Measurements from ENCODE around the gene POLR2C.
"Not testable (repeated sequence)": the region's sequence is repeated elsewhere in the genome, so short reads cannot be mapped to it uniquely, and the experiment has no call there.

Gene POLR2C

DNA sequence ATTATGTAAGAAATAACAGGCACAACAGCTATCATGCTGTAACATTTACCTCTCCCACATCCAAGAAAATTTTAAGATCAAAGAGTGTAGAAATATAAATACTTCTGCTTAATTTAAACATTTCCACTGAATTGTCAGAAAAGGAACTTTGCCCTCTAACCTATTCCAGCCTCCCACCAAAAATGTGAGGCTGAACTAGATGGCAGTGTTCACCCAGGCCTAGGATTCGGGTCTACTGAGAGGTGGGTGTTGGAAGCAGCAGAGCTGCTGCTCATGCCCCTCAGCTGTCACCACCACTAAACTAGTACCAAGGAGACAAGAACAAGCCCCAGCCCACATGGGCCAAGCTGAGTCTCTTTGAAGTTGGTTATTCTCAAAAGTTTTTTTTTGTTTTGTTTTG is 26.6 kb upstream of the POLR2C start:
- H3K36me3 Mint-ChIP-seq (ENCODE audit: low read depth): peaks cover 97% of the 10 kb centered on the region
- no peak for DNase-seq
- H3K4me3 Mint-ChIP-seq: no peak overlapping the region
- H3K27ac Mint-ChIP-seq: no peak overlapping the region
- no peaks in the 10 kb centered on the region for H3K27me3 Mint-ChIP-seq
- H3K4me1 Mint-ChIP-seq (ENCODE audit: low read depth): peaks cover 30% of the 10 kb centered on the region
- H3K9me3 Mint-ChIP-seq: peaks cover 9% of the 10 kb centered on the region

DNA sequence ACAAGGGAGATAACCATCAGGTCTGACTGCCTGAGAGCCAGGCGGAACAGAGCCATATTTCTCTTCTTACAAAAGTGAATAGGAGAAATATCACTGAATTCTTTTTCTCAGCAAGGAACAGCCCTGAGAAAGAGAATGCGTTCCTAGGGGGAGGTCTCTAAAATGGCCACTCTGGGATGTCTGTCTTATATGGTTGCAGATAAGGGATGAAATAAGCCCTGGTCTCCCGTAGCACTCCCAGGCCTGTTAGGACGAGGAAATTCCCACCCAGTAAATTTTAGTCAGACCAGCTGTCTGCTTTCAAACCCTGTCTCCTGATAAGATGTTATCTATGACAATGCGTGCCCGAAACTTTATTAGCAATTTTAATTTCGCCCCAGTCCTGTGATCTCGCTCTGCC is 22.5 kb upstream of the POLR2C start:
- Mint-ChIP-seq H3K9me3 (peaks cover 12% of the 10 kb centered on the region), H3K4me1 (ENCODE audit: low read depth) (peaks cover 28% of the 10 kb centered on the region), H3K36me3 (ENCODE audit: low read depth) (peaks cover 92% of the 10 kb centered on the region)
- not testable (repeated sequence) for H3K27ac Mint-ChIP-seq, DNase-seq, H3K4me3 Mint-ChIP-seq, H3K27me3 Mint-ChIP-seq

DNA sequence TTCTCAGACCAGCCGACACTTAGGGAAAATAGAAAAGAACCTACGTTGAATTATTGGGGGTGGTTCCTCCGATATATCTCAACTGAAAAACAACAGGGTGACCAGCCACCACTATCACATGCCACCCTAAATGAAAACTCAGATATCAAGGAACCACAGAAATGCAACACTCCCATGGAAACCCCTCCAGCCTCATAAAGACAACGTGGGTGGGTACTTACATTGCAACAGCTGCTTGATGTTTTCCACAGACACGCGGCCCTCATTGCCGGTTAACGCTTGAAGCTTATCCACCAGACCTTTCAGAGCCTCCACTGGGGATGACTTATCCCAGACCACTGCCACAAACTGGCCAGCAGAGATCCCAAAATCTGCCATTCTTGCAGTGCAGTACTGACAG is 21.9 kb upstream of the POLR2C start:
- not testable (repeated sequence) for H3K4me3 Mint-ChIP-seq, H3K27ac Mint-ChIP-seq, H3K27me3 Mint-ChIP-seq, DNase-seq
- H3K4me1 Mint-ChIP-seq (ENCODE audit: low read depth): peaks cover 30% of the 10 kb centered on the region
- peaks cover 12% of the 10 kb centered on the region for H3K9me3 Mint-ChIP-seq
- H3K36me3 Mint-ChIP-seq (ENCODE audit: low read depth): peaks cover 89% of the 10 kb centered on the region

DNA sequence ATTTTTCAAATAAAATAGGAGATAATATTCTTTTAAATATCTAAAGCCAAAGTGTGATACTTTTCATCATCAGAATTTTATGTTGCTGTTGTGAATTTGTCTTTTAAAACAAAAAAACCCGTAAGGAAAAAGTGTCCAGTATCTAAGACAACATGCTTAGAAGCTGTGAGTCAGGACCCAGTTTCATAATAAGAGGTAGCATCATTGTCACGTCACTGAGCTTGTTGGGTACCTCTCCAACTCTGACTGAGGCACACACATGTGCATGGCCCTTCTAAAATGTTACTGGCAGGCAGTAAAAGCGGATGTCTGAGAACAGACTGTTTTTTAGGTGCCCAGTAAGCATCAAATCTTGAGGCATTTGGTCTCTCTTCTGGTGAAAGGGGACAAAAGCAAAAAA is 17.8 kb upstream of the POLR2C start:
- Mint-ChIP-seq H3K27me3 (no peaks in the 10 kb centered on the region), H3K4me1 (ENCODE audit: low read depth) (peaks cover 51% of the 10 kb centered on the region), H3K4me3 (peak overlapping the region; percentile 57), H3K27ac (peak overlapping the region; percentile 37), H3K9me3 (peaks cover 12% of the 10 kb centered on the region), H3K36me3 (ENCODE audit: low read depth) (peaks cover 74% of the 10 kb centered on the region)
- no peak for DNase-seq

DNA sequence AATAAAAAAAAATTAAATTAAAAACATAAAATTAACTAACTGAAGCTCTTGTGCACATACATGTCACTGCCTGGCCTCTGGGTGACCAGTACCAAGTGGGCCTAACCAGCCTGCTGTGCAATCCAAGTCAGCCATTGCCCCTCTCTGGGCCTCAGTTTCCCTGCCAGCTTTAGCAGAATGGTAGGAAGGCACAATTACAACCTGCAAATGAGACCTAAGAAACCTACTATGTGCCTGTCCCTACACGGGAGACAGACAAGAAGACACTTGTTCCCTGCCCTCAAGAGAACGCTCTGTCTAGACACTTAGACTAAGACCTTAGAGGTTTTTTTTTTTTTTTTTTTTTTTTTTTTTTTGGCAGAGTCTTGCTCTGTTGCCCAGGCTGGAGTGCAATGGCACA is 17.0 kb upstream of the POLR2C start:
- H3K4me1 Mint-ChIP-seq (ENCODE audit: low read depth): peaks cover 49% of the 10 kb centered on the region
- no peaks in the 10 kb centered on the region for H3K27me3 Mint-ChIP-seq
- H3K4me3 Mint-ChIP-seq: peak overlapping the region; percentile 46

DNA sequence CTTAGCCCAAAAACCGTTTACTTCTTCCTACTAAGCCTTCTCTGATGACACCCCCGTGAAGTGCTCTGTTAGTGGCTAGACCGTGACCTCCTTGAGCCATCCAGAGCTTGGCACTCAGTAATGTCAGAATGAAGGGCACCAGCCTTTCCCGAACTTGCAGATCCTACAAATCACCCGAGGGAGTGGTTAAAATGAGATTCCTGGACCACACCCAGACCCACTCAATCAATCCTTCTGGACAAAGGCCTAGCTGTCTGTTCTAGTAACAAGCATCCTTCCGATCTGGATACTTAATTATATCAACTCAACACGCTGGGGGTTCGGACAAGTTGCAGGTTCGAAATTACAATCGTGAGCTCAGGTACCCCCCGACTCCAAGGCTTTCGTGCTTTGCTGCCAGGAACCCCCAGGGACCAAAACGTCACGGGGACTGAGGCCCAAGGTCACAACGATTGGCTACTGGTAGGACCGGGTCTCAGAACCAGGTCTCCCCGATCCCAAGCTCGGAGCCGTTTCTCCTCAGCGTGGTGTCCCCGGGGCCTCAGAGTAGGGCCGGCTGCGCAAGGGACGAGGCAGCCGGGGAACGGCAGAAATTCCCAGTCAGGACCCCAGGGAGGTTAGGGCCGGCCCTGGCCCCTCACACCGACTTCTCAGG is 15.8 kb upstream of the POLR2C start:
- Mint-ChIP-seq H3K4me1 (ENCODE audit: low read depth) (peaks cover 47% of the 10 kb centered on the region), H3K9me3 (no peaks in the 10 kb centered on the region), H3K4me3 (peak overlapping the region; percentile 95), H3K36me3 (ENCODE audit: low read depth) (peaks cover 65% of the 10 kb centered on the region), H3K27ac (peak overlapping the region; percentile 96), H3K27me3 (no peaks in the 10 kb centered on the region)
- peak; percentile 68 for DNase-seq

More for the DNA sequence above, 17.0 kb upstream of the POLR2C start:
- peaks cover 6% of the 10 kb centered on the region for H3K9me3 Mint-ChIP-seq
- H3K36me3 Mint-ChIP-seq (ENCODE audit: low read depth): peaks cover 68% of the 10 kb centered on the region
- DNase-seq: no peak
- H3K27ac Mint-ChIP-seq: no peak overlapping the region

DNA sequence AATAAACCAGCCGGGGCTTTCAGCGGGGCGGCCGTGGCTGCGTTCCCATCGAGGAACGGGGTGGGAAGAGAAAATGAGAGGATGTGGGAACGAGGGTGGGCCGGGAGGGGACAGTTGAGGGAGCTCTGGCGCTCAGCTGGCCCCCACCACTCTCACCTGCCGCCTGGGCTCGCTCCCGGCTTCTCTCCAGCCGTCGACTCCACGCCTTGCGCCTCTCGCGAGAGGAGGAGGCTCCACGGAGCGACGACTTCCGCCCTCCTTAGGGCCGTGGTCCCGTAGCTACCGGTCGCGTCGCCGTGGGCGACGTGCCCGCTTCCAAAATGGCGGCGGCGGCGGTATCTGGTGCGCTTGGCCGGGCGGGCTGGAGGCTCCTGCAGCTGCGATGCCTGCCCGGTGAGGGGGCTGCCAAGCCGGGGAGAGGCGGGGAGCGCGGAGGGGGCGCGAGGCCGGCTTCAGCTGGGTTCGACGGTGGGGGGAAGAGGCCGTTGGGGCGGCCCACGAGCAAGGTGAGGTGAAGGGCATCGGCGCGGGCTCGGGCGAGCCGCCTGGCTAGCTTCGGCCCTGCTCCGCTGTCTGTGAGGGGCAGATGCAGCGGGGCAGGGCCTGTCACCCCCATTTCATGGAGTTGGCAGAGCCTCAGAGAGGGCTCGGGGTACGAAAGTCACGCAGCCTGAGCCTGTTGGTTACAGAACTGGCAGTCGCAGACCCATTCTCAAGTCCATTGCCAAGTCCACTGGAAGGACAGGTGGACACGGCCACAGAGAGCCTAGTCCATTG is 15.1 kb upstream of the POLR2C start, which contains the start of the genes CIAPIN1 and COQ9:
Gene CIAPIN1 (minus strand): TSS at position 200 of the 777 bp plus-strand sequence. CDS start 6,457 bp downstream, outside the sequence.
Gene COQ9 (plus strand): TSS at position 294 of the 777 bp plus-strand sequence. CDS start 27 bp downstream, at position 321.
- peaks cover 68% of the 10 kb centered on the region for H3K36me3 Mint-ChIP-seq (ENCODE audit: low read depth)
- H3K9me3 Mint-ChIP-seq: no peaks in the 10 kb centered on the region
- H3K4me1 Mint-ChIP-seq (ENCODE audit: low read depth): peaks cover 47% of the 10 kb centered on the region
- H3K27me3 Mint-ChIP-seq: no peaks in the 10 kb centered on the region
- H3K4me3 Mint-ChIP-seq: peak within 1 kb of the TSS; percentile 95
- peak within 1 kb of the TSS; percentile 96 for H3K27ac Mint-ChIP-seq
- peak; percentile 93 for DNase-seq

DNA sequence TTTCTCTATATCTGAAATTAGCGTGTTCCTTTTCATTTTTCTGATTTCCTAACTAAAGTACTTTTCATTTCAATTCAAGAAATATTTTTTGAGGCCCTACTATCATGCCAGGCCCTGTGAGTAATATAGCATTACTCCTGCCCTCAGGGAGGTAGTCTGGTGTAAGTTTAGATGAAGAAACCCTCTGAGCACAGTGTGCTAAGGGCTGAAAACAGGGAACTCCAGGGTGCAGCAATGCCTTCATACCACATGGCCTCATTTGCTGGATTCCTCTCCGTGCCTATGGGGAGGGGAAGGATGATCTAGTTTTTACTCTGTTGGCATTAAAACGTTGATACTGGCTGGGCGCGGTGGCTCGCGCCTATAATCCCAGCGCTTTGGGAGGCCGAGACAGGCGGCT is 10.5 kb upstream of the POLR2C start:
- H3K27ac Mint-ChIP-seq: no peak overlapping the region
- H3K36me3 Mint-ChIP-seq (ENCODE audit: low read depth): peaks cover 75% of the 10 kb centered on the region
- H3K4me1 Mint-ChIP-seq (ENCODE audit: low read depth): peaks cover 17% of the 10 kb centered on the region

DNA sequence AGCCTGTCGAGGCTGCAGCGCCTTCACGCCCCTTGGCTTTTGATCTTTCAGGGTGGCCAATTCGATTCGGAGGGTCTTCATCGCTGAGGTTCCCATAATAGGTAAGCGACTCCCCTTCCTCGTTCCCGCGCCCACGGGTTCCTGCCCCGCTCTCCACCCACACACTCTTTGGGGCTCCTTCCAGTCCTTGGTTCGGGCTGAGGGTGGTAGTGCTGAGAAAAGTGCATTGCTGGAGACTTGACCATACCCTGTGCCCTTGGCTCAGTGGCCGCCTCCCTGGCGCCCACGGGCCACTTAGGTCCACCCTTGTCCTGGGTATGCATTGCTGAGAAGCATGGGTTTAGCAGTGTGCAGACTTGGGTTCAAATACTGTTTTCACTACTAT is 491 bp downstream of the POLR2C start:
- peaks cover 90% of the 10 kb centered on the region for H3K36me3 Mint-ChIP-seq (ENCODE audit: low read depth)
- peak overlapping the region; percentile 100 for H3K27ac Mint-ChIP-seq
- H3K27me3 Mint-ChIP-seq: no peaks in the 10 kb centered on the region
- no peaks in the 10 kb centered on the region for H3K9me3 Mint-ChIP-seq
- no peak for DNase-seq
- peaks cover 32% of the 10 kb centered on the region for H3K4me1 Mint-ChIP-seq (ENCODE audit: low read depth)
- H3K4me3 Mint-ChIP-seq: peak overlapping the region; percentile 100

More for the DNA sequence above, 10.5 kb upstream of the POLR2C start:
- H3K27me3 Mint-ChIP-seq: no peaks in the 10 kb centered on the region
- no peak overlapping the region for H3K4me3 Mint-ChIP-seq
- DNase-seq: no peak
- no peaks in the 10 kb centered on the region for H3K9me3 Mint-ChIP-seq

DNA sequence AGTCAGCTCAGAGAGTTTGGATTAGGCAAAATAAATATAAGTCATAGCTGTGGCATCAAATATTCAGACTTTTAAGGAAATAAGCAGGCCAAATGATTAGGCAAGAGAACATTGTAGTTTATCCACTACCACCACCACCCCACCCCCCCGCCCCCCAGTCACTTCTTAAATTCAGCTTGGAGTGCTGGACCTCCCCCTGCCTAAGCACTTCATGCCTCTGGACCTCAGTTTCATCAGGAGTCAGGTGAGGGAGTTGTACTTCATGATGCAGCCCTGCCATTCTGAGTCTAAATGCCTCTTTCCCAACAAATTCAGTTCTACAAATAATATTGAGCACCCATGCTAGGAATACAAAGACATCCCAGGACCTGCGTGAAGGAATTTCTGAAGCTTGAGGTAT is 2.0 kb downstream of the POLR2C start:
- Mint-ChIP-seq H3K36me3 (ENCODE audit: low read depth) (peaks cover 90% of the 10 kb centered on the region), H3K9me3 (no peaks in the 10 kb centered on the region), H3K4me3 (peak overlapping the region; percentile 100), H3K27me3 (no peaks in the 10 kb centered on the region), H3K27ac (peak overlapping the region; percentile 100), H3K4me1 (ENCODE audit: low read depth) (peaks cover 32% of the 10 kb centered on the region)
- no peak for DNase-seq

DNA sequence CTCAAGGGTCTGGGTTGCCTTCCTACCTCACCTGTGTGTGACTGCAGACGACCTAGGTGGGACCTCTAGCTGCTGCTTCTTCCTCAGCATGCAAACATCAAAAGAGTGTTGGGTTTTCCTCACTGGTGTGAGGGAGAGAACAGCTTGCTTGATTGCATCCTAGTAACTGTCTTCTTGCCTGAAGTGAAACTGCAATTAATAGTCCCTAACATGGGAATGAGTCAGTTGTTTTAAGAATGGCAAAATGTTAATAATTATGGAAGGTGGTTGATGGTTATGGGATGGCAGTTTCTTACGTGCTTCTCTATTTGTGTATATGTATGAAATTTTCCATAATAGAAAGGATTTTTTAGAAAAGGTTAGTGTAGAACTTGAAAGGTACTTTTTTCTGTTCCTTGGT is 5.9 kb downstream of the POLR2C start:
- peaks cover 28% of the 10 kb centered on the region for H3K4me1 Mint-ChIP-seq (ENCODE audit: low read depth)
- no peaks in the 10 kb centered on the region for H3K27me3 Mint-ChIP-seq
- H3K27ac Mint-ChIP-seq: peak overlapping the region; percentile 28
- H3K9me3 Mint-ChIP-seq: no peaks in the 10 kb centered on the region
- no peak overlapping the region for H3K4me3 Mint-ChIP-seq
- peaks cover 90% of the 10 kb centered on the region for H3K36me3 Mint-ChIP-seq (ENCODE audit: low read depth)
- no peak for DNase-seq

DNA sequence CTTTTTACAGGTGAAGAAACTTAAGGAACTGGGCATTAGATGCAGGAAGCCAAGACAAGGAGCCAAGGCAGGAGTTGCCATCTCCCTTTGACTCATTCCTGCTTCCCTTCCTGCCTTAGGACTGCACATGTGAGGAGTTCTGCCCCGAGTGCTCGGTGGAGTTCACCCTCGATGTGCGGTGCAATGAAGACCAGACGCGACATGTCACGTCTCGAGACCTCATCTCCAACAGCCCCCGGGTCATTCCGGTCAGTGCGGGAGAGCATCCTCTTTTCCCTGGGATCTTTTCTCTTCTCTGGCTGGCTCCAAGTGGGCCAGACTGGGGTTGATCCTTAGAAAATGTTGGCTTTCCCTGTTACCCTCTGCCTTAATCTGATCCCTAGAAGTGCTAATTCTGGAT is 6.6 kb downstream of the POLR2C start:
- peak overlapping the region; percentile 63 for H3K27ac Mint-ChIP-seq
- H3K27me3 Mint-ChIP-seq: no peaks in the 10 kb centered on the region
- DNase-seq: no peak
- no peaks in the 10 kb centered on the region for H3K9me3 Mint-ChIP-seq
- H3K4me3 Mint-ChIP-seq: no peak overlapping the region
- H3K4me1 Mint-ChIP-seq (ENCODE audit: low read depth): peaks cover 21% of the 10 kb centered on the region
- peaks cover 83% of the 10 kb centered on the region for H3K36me3 Mint-ChIP-seq (ENCODE audit: low read depth)

DNA sequence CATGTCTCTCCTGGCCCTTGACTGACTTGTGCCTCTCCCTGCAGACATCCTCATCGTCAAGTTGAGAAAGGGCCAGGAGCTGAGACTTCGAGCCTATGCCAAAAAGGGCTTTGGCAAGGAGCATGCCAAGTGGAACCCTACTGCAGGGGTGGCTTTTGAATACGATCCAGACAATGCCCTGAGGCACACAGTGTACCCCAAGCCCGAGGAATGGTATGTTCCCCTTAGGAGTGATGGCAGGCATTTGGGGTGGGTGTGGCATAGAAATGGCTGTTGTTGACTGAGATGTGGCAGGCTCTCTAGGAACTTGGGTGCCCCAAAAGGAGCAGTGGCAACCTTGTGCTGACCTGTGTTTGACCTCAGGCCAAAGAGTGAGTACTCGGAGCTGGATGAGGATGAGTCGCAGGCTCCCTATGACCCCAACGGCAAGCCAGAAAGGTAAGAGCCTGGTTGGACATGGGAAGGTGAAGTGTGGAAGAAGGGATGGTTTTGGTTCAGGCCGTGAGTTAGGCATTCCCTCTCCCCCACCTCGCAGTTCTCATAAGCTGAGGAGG is 7.5 kb downstream of the POLR2C start:
- Mint-ChIP-seq H3K9me3 (no peaks in the 10 kb centered on the region), H3K36me3 (ENCODE audit: low read depth) (peaks cover 75% of the 10 kb centered on the region), H3K27ac (peak overlapping the region; percentile 44), H3K27me3 (no peaks in the 10 kb centered on the region), H3K4me3 (no peak overlapping the region), H3K4me1 (ENCODE audit: low read depth) (peaks cover 14% of the 10 kb centered on the region)
- DNase-seq: no peak

DNA sequence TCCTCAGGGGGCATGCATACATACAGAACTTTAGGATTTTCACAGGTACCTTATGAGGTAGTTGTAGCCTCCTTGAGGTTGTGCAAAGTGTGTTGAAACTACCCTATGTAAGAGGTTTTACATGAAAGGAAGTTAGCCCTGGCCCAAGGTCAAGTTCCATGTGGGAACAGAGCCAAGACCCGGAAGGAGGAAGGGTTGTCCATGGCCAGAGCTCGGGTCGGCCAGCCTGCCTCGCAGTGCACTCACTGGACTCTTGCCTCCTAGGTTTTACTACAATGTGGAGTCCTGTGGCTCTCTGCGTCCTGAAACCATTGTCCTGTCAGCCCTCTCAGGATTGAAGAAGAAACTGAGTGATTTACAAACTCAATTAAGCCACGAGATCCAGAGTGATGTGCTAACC is 8.2 kb downstream of the POLR2C start:
- Mint-ChIP-seq H3K4me1 (ENCODE audit: low read depth) (peaks cover 12% of the 10 kb centered on the region), H3K27me3 (no peaks in the 10 kb centered on the region), H3K27ac (peak overlapping the region; percentile 61), H3K4me3 (no peak overlapping the region), H3K36me3 (ENCODE audit: low read depth) (peaks cover 68% of the 10 kb centered on the region), H3K9me3 (no peaks in the 10 kb centered on the region)
- DNase-seq: no peak

DNA sequence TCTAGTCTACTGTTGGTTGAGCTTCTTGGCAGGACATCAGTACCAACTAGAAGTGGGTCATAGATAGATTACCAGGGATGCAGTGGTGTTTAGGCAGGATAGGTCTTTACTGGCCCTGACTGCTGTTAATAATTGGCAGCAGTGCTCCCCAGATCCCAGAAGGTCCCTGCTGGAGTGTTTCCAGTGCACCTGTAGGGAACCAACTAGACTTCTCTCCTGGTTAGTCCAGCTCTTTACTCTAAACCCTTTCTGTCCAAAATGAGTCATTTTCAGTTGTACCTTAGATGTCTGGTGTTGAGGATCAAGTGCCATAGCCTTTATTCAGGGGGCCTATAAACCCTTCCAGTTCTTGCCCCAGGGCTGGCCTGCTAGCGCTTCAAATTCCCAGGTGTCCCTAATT is 8.7 kb downstream of the POLR2C start:
- H3K27me3 Mint-ChIP-seq: no peaks in the 10 kb centered on the region
- peaks cover 11% of the 10 kb centered on the region for H3K4me1 Mint-ChIP-seq (ENCODE audit: low read depth)
- peaks cover 63% of the 10 kb centered on the region for H3K36me3 Mint-ChIP-seq (ENCODE audit: low read depth)
- H3K27ac Mint-ChIP-seq: peak overlapping the region; percentile 61
- H3K4me3 Mint-ChIP-seq: no peak overlapping the region
- H3K9me3 Mint-ChIP-seq: no peaks in the 10 kb centered on the region
- no peak for DNase-seq

All from activated T-cell treated with anti-CD3 and anti-CD28 coated beads, Interleukin-2, amount 50 U/mL, for 24 hours (primary cell).